Ramos (cell line): ENCODE data around the gene PRKCE.

ENCODE experiments used
- in situ Hi-C: fragments of 300-500 bp; cut with MboI; formaldehyde crosslinking; loops from one replicate; pipeline ENCODE4 v1.14.3; 2022; ENCODE audit warnings: low sequenced_read_pairs; ENCODE audit not compliant: unreplicated experiment

Gene PRKCE

GRCh38 chr2:45629971-45630370 is 21.5 kb upstream of the PRKCE start:
- in situ Hi-C loops = loop anchor here (10.0 kb wide), 1 partner anchor 745 kb away; no protein-coding TSS in a partner anchor

- in situ Hi-C loops = loop anchor here (10.0 kb wide), 1 partner anchor 743 kb away; no protein-coding TSS in a partner anchor
Measured at GRCh38 chr2:45631319-45631718, 20.2 kb upstream of the PRKCE start.

DNA sequence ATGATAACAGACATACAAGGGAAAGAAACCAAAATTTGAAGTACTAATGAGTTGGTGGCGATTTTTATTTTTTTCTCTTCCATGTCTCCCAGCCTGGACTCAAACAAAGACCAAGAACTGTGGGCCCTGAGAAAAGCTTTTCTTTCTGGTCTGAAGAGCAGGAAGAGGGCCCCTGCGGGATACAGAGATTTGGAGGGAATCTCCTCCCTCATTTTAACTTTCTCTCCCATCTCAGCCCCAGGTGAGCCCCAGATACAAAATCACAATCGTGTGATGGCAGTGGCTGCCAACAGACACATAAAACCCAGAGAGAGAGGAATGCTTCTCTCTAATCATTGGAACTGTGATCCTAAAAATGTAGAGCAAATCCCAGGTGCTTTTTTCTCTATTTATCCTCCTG is 19.5 kb upstream of the PRKCE start:
- in situ Hi-C loops = loop anchor here (10.0 kb wide), 1 partner anchor 743 kb away; no protein-coding TSS in a partner anchor

DNA sequence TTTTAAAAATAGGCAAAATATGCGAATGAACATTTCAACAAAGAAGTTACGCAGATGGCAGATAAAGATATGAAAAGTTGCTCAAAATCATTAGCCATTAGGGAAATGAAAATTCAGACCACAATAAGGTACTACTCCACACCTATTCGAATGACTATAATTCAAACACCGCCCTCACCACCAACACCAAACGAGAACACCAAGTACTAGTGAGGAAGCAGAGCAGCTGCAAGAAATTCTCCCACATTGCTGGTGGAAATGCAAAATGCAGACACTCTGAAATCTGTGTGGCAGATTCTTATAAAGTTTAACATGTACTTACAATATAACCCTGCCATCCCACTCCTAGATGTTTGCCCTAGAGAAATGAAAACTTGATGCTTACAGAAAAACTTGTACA is 17.3 kb upstream of the PRKCE start:
- in situ Hi-C loops = loop anchor here (10.0 kb wide), 1 partner anchor 741 kb away; no protein-coding TSS in a partner anchor

- in situ Hi-C loops = loop anchor here (10.0 kb wide), 1 partner anchor 739 kb away; no protein-coding TSS in a partner anchor
Measured at GRCh38 chr2:45636008-45636407, 15.5 kb upstream of the PRKCE start.

DNA sequence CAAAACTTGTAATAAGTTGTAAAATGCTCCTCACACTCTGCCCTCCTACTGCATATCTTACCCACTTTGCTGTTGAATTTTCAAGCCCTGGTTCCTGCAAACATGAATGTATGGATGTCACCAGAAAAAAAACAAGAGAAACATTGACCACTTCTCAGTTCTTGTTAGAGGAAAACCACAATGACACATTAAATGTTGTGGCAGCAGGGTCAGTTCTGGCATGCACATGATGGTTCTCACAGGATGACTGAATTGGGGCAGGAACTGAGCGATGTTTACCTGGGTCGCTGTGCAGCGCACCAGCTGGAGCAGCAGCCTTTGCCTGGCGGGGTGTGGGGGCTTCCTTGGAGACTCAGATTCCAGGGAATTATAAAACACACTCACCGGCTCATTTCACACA is 14.0 kb upstream of the PRKCE start:
- in situ Hi-C loops = loop anchor here (10.0 kb wide), 1 partner anchor 737 kb away; no protein-coding TSS in a partner anchor

- in situ Hi-C loops = no loop called here
Measured at GRCh38 chr2:45640576-45640975, 10.9 kb upstream of the PRKCE start.

DNA sequence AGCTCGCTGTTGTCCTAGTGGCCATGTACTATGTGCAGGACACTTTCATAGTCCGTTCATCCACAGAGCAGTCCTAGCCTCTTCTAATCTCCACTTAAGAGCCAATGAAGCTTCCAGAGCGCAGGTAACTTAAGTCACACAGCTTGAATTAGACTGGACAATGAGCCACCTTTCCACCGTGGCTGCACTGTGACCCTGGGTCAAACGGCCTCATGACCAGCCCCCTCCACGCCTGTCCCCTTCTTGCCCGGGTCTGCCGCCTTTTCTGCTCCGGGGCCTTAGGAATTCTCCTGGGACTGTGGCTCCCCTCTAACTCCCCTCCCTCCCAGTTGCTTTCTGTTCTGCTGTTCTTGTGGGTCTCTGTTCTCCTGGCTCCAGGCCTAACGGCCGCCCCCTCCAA is 8.4 kb upstream of the PRKCE start:
- in situ Hi-C loops = no loop called here

GRCh38 chr2:45643543-45644542 is 7.6 kb upstream of the PRKCE start:
- in situ Hi-C loops = no loop called here

DNA sequence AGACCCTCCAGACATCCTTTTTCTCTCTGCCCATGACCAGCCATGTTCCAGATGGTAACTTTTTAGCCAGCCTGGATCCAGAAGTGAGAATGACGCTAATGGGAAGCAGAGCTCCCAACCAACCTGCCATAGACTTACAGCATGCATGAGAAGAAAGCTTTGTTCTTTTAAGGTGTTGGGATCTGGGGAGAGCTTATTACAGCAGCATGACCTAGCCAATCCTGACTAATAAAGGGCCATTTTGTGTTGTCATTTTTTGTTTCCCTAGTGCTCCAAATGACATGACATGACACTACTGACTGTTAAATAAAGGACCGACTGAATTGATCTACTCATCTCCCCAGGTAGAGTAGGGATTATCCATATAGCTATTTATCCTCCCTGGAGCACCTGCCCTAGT is 5.2 kb upstream of the PRKCE start:
- in situ Hi-C loops = loop anchor here (5.0 kb wide), 2 partner anchors 191 to 291 kb away; no protein-coding TSS in a partner anchor

DNA sequence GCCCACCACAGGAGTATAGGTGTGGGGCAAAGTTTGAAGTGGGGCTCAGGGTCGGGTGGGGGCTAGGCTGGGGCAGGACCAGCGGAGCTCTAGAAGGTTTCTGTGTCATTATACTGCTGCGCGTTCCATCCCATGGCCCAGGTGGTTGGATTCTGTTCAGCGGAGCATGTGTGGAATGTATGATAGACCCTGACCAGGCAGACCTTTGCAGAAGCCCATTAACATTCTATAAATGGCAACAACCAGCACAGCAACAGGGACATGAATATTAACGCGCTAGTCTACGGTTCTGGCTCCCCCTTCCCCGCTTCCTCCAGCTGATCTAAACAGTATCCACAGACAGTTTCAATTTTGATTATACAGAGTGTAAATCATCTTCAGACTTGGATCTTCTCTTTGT is 4.1 kb upstream of the PRKCE start:
- in situ Hi-C loops = loop anchor here (5.0 kb wide), 2 partner anchors 190 to 290 kb away; no protein-coding TSS in a partner anchor

- in situ Hi-C loops = loop anchor here (5.0 kb wide), 2 partner anchors 189 to 289 kb away; no protein-coding TSS in a partner anchor
Measured at GRCh38 chr2:45647986-45648520, 3.4 kb upstream of the PRKCE start.

DNA sequence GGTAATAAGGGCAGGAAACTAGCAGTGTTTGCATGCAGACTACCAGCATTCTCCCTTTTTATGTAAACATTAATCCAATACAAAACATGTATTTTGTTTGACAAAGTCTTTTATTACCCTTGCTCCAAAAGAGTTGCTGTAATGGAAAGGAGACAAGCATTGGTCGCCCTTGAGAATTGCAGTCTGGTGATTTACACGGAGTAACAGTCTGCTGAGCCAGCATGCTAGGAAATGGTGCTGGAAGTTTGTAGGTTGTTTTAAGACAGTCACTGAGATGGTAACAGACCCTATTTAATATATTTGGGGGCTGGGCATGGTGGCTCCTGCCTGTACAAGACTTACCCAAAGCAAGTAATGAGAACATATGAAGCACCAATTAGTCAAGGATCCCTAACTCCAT is 2.8 kb upstream of the PRKCE start:
- in situ Hi-C loops = loop anchor here (5.0 kb wide), 2 partner anchors 189 to 289 kb away; no protein-coding TSS in a partner anchor

DNA sequence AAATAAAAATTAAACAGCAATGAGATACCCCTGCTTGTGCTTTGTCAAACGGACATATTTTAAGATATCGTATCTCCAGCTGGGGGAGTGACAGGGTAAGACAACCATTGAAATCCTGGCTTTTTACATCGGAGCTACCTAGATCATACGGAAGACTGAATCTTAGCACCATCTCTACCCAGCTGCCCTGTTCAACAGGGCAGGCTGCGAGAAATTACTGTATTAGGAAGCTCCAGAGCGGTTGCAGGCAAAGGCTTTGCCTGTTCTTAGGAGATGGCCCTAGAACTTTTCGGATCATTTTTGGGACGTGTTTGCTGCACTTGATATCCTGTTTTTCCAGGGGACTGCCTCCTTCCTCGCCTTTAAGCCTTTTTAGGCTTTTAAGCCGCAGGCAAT is 2.0 kb upstream of the PRKCE start:
- in situ Hi-C loops = loop anchor here (5.0 kb wide), 2 partner anchors 188 to 288 kb away; no protein-coding TSS in a partner anchor

- in situ Hi-C loops = loop anchor here (5.0 kb wide), 3 partner anchors 77 to 287 kb away; no protein-coding TSS in a partner anchor
Measured at GRCh38 chr2:45649858-45650811, 1.3 kb upstream of the PRKCE start.

GRCh38 chr2:45650851-45651414 is 542 bp upstream of the PRKCE start:
- in situ Hi-C loops = loop anchor here (5.0 kb wide), 1 partner anchor 76 kb away; no protein-coding TSS in a partner anchor

- in situ Hi-C loops = loop anchor here (5.0 kb wide), 1 partner anchor 75 kb away; no protein-coding TSS in a partner anchor
Measured at GRCh38 chr2:45652090-45653031, 886 bp downstream of the PRKCE start.
